Motor neuron (in vitro differentiated cells): ENCODE data around the gene FREM3. TPM values are rescaled to one million over a fixed set of nuclear protein-coding genes. Genes with fewer than 3 reads are reported as not detected.
"Not testable (repeated sequence)": the region's sequence is repeated elsewhere in the genome, so short reads cannot be mapped to it uniquely, and the experiment has no call there.

Source experiments
- ATAC-seq, 8 experiments: fragments of 200-7000 bp; cut with Tn5 transposase; replicated peaks in 6 of 8; 2 replicates each; pipeline ENCODE4 v1.8.0; 2021; ENCODE audit warnings: mild to moderate bottlenecking in 8 of 8, moderate library complexity in 8 of 8
- H3K27ac ChIP-seq, 2 donors: fragments of 250-450 bp; sonication (Bioruptor Pico); 2 replicates each; pipeline ENCODE4 v1.9.0; 2021; ENCODE audit warnings: antibody characterized with exemption in 2 of 2, mild to moderate bottlenecking in 2 of 2, moderate library complexity in 1 of 2
- H3K4me1 ChIP-seq, 2 donors: fragments of 250-450 bp; sonication (Bioruptor Pico); replicated peaks in 1 of 2; 2 replicates each; pipeline ENCODE4 v1.6.1; 2021; ENCODE audit warnings: antibody characterized with exemption in 2 of 2, mild to moderate bottlenecking in 2 of 2, moderate library complexity in 1 of 2
- H3K4me3 ChIP-seq, 5 donors: fragments of 250-450 bp; sonication (Bioruptor Pico); 2 replicates each; pipeline ENCODE4 v1.9.0; 2021; ENCODE audit warnings: antibody characterized with exemption in 5 of 5, mild to moderate bottlenecking in 5 of 5, moderate library complexity in 4 of 5
- WGBS, 10 experiments: fragments of 450-650 bp; shearing (Covaris generic); methylation state at CpG; one replicate each; pipeline ENCODE4 v1.0.0; 2022; 5-methylcytosine and 5-hydroxymethylcytosine counted together
- in situ Hi-C, 9 experiments: fragments of 400-800 bp; cut with MboI; loops; one replicate each; pipeline ENCODE4 v1.15.0; 2021; ENCODE audit warnings: low sequenced_read_pairs in 9 of 9, low pct_unique_long_range_greater_than_20kb in 2 of 9; ENCODE audit not compliant: unreplicated experiment in 9 of 9
- total RNA-seq, 8 experiments: library from RNA; unstranded; fragments of 300-600 nt; gene quantifications; 2 replicates each; pipeline versions ENCODE4 v1.2.3 to v1.2.4, GENCODE V29; 2022

FREM3 gene
- total RNA-seq, result under 1 TPM; 0.04 to 0.43 (median 0.21) TPM

- H3K4me3 ChIP-seq, result peak within 1 kb of the TSS; percentile 27 to 38 (median 29)
- H3K4me1 ChIP-seq, result peaks cover 0 to 4% of the 10 kb centered on the region in 2 donors
- no peak within 1 kb of the TSS for H3K27ac ChIP-seq
- peak in 6 of 8 experiments; percentile 54 to 79 (median 64) for ATAC-seq
- in situ Hi-C loops, result no loop called here
- 0 to 13% (median 2%) methylated on average over 1 to 21 of the region's 64 CpGs; no CpG with 5 or more reads in 4 of the 10 experiments for WGBS, 10 experiments
These were observed at the start of gene FREM3 for GRCh38 chr4:143700416-143701352. TSS of gene FREM3 (minus strand) at chr4:143700675. CDS start at chr4:143700675, 0 bp downstream.

- H3K27ac ChIP-seq, result no peak overlapping the region
- H3K4me1 ChIP-seq, result no peaks in the 10 kb centered on the region
- no peak for ATAC-seq
- in situ Hi-C loops, result no loop called here
- no peak overlapping the region for H3K4me3 ChIP-seq
These were observed 45.4 kb upstream of the FREM3 start for GRCh38 chr4:143745874-143746273.

GRCh38 chr4:143743591-143743990 is 43.1 kb upstream of the FREM3 start:
- no peak overlapping the region for H3K27ac ChIP-seq
- H3K4me1 ChIP-seq, result no peaks in the 10 kb centered on the region
- in situ Hi-C loops, result no loop called here
- no peak for ATAC-seq
- H3K4me3 ChIP-seq, result no peak overlapping the region
- 44 to 94% (median 63%) methylated on average over 2 to 3 of the region's 3 CpGs; no CpG with 5 or more reads in 1 of the 10 experiments for WGBS, 10 experiments

GRCh38 chr4:143742834-143743233 is 42.4 kb upstream of the FREM3 start:
- Histone ChIP-seq H3K4me1 (no peaks in the 10 kb centered on the region), H3K4me3 (no peak overlapping the region), H3K27ac (no peak overlapping the region)
- in situ Hi-C loops, result no loop called here
- 10 to 80% (median 63%) methylated on average over 1 to 2 of the region's 2 CpGs; no CpG with 5 or more reads in 1 of the 10 experiments for WGBS, 10 experiments
- peak in 1 of 8 experiments; percentile 83 for ATAC-seq

GRCh38 chr4:143736861-143737260 is 36.4 kb upstream of the FREM3 start:
- Histone ChIP-seq H3K4me3 (no peak overlapping the region), H3K4me1 (no peaks in the 10 kb centered on the region), H3K27ac (no peak overlapping the region)
- ATAC-seq, result no peak
- WGBS, 10 experiments, result 0 to 83% (median 80%) methylated on average over 1 of the region's 1 CpG; no CpG with 5 or more reads in 7 of the 10 experiments
- in situ Hi-C loops, result no loop called here

- H3K27ac ChIP-seq, H3K4me1 ChIP-seq, in situ Hi-C loops, H3K4me3 ChIP-seq, ATAC-seq: not testable (repeated sequence)
- WGBS, 10 experiments, result 6 to 93% (median 60%) methylated on average over 2 to 6 of the region's 6 CpGs; no CpG with 5 or more reads in 2 of the 10 experiments
These were observed 35.6 kb upstream of the FREM3 start for GRCh38 chr4:143736061-143736460.

- ATAC-seq, result no peak
- Histone ChIP-seq H3K4me3 (no peak overlapping the region), H3K27ac (no peak overlapping the region), H3K4me1 (no peaks in the 10 kb centered on the region)
- in situ Hi-C loops, result no loop called here
- 0 to 100% (median 66%) methylated on average over 1 to 3 of the region's 3 CpGs; no CpG with 5 or more reads in 3 of the 10 experiments for WGBS, 10 experiments
These were observed 27.7 kb upstream of the FREM3 start for GRCh38 chr4:143728166-143728565.

- WGBS, 10 experiments, result 0 to 100% (median 90%) methylated on average over 1 of the region's 1 CpG; no CpG with 5 or more reads in 3 of the 10 experiments
- Histone ChIP-seq H3K4me1 (no peaks in the 10 kb centered on the region), H3K4me3 (no peak overlapping the region), H3K27ac (no peak overlapping the region)
- in situ Hi-C loops, result no loop called here
- ATAC-seq, result no peak
These were observed 26.2 kb upstream of the FREM3 start for GRCh38 chr4:143726714-143727113.

- in situ Hi-C loops, result no loop called here
- 20 to 100% (median 79%) methylated on average over 1 of the region's 1 CpG; no CpG with 5 or more reads in 4 of the 10 experiments for WGBS, 10 experiments
These were observed 20.8 kb upstream of the FREM3 start for GRCh38 chr4:143721317-143721716.

GRCh38 chr4:143718748-143719147 is 18.3 kb upstream of the FREM3 start:
- no CpG with 5 or more reads among the region's 1 CpG for WGBS, 10 experiments
- peaks cover 7 to 14% of the 10 kb centered on the region in 2 donors for H3K4me1 ChIP-seq
- H3K4me3 ChIP-seq, H3K27ac ChIP-seq, ATAC-seq, in situ Hi-C loops: not testable (repeated sequence)

More at GRCh38 chr4:143721317-143721716, 20.8 kb upstream of the FREM3 start:
- no peaks in the 10 kb centered on the region for H3K4me1 ChIP-seq
- H3K4me3 ChIP-seq, result no peak overlapping the region
- no peak for ATAC-seq
- H3K27ac ChIP-seq, result no peak overlapping the region

- WGBS, 10 experiments, result 17 to 93% (median 50%) methylated on average over 1 to 2 of the region's 2 CpGs; no CpG with 5 or more reads in 5 of the 10 experiments
- Histone ChIP-seq H3K4me1 (peaks cover 10 to 19% of the 10 kb centered on the region in 2 donors), H3K4me3 (no peak overlapping the region), H3K27ac (no peak overlapping the region)
- no peak for ATAC-seq
- in situ Hi-C loops, result no loop called here
These were observed 13.6 kb upstream of the FREM3 start for GRCh38 chr4:143713955-143714625.

- peaks cover 10 to 19% of the 10 kb centered on the region in 2 donors for H3K4me1 ChIP-seq
- 25 to 89% (median 56%) methylated on average over 2 to 4 of the region's 5 CpGs; no CpG with 5 or more reads in 3 of the 10 experiments for WGBS, 10 experiments
- ATAC-seq, result peak in 2 of 8 experiments; percentile 22 to 51
- H3K27ac ChIP-seq, result no peak overlapping the region
- no peak overlapping the region for H3K4me3 ChIP-seq
- in situ Hi-C loops, result no loop called here
These were observed 13.1 kb upstream of the FREM3 start for GRCh38 chr4:143713553-143713952.

GRCh38 chr4:143712155-143712550 is 11.7 kb upstream of the FREM3 start:
- WGBS, 10 experiments, result 0 to 85% (median 30%) methylated on average over 1 of the region's 1 CpG; no CpG with 5 or more reads in 2 of the 10 experiments
- H3K4me3 ChIP-seq, result no peak overlapping the region
- in situ Hi-C loops, result no loop called here
- peaks cover 10 to 19% of the 10 kb centered on the region in 2 donors for H3K4me1 ChIP-seq
- no peak overlapping the region for H3K27ac ChIP-seq
- ATAC-seq, result no peak
